ENCODE results near the gene ADGB.

DNA sequence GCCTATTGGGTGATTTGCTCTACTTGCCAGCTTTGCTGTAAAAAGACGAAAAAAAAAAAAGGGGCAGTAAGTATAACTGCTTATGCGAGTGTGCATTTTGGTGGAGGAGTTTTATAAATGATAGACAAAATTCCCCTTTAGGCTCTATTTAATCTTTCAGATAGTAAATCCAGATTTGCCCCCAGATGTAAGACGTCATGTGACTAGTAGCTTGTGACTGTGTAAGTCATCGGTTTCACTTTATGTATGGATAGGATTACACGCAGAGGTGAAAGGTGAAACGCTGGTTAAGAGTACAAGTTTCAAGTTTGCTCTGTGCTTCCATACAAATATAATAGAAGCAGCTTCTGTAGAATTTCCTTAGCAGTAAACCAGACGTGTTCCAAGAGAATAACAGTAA is 47.2 kb upstream of the ADGB start:
- TF ChIP-seq, protein P1, sequence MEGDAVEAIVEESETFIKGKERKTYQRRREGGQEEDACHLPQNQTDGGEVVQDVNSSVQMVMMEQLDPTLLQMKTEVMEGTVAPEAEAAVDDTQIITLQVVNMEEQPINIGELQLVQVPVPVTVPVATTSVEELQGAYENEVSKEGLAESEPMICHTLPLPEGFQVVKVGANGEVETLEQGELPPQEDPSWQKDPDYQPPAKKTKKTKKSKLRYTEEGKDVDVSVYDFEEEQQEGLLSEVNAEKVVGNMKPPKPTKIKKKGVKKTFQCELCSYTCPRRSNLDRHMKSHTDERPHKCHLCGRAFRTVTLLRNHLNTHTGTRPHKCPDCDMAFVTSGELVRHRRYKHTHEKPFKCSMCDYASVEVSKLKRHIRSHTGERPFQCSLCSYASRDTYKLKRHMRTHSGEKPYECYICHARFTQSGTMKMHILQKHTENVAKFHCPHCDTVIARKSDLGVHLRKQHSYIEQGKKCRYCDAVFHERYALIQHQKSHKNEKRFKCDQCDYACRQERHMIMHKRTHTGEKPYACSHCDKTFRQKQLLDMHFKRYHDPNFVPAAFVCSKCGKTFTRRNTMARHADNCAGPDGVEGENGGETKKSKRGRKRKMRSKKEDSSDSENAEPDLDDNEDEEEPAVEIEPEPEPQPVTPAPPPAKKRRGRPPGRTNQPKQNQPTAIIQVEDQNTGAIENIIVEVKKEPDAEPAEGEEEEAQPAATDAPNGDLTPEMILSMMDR (IDR thresholded peaks at IDR 0.05): no peak
- no peak for TF ChIP-seq ZFX (IDR thresholded peaks at IDR 0.05; ENCODE audit: borderline replicate concordance)
